ENCODE results near the gene GALNT14.
"Not testable (repeated sequence)": the region's sequence is repeated elsewhere in the genome, so short reads cannot be mapped to it uniquely, and the experiment has no call there.

Gene GALNT14

GRCh38 chr2:30933496-30933895, 204.7 kb downstream of the GALNT14 start:
- no peak for DNase-seq

- DNase-seq, result no peak
Observed at GRCh38 chr2:30932870-30933269, 205.4 kb downstream of the GALNT14 start.

GRCh38 chr2:30931841-30932407, 206.3 kb downstream of the GALNT14 start:
- DNase-seq, result no peak

- no peak for DNase-seq
Observed at GRCh38 chr2:30930716-30931115, 207.5 kb downstream of the GALNT14 start.

GRCh38 chr2:30927465-30928075, 210.7 kb downstream of the GALNT14 start:
- no peak for DNase-seq

GRCh38 chr2:30926606-30927005, 211.6 kb downstream of the GALNT14 start:
- DNase-seq, result no peak

- DNase-seq, result no peak
Observed at GRCh38 chr2:30923623-30924022, 214.6 kb downstream of the GALNT14 start.

GRCh38 chr2:30920511-30920910, 217.7 kb downstream of the GALNT14 start:
- no peak for DNase-seq

- DNase-seq, result no peak
Observed at GRCh38 chr2:30915486-30915885, 222.8 kb downstream of the GALNT14 start.

- DNase-seq, result no peak
Observed at GRCh38 chr2:30914456-30914855, 223.8 kb downstream of the GALNT14 start.

GRCh38 chr2:30912056-30912455, 226.2 kb downstream of the GALNT14 start:
- DNase-seq, result no peak

- no peak for DNase-seq
Observed at GRCh38 chr2:30911327-30911726, 226.9 kb downstream of the GALNT14 start.

GRCh38 chr2:30910686-30911085, 227.6 kb downstream of the GALNT14 start:
- no peak for DNase-seq

- DNase-seq, result not testable (repeated sequence)
Observed at GRCh38 chr2:30904437-30904836, 233.8 kb downstream of the GALNT14 start.

GRCh38 chr2:30903326-30903725, 234.9 kb downstream of the GALNT14 start:
- DNase-seq, result no peak

- DNase-seq, result no peak
Observed at GRCh38 chr2:30900381-30900780, 237.9 kb downstream of the GALNT14 start.

- DNase-seq, result no peak
Observed at GRCh38 chr2:30899516-30900054, 238.7 kb downstream of the GALNT14 start.

- DNase-seq, result no peak
Observed at GRCh38 chr2:30897539-30897938, 240.7 kb downstream of the GALNT14 start.

- no peak for DNase-seq
Observed at GRCh38 chr2:30894498-30895119, 243.6 kb downstream of the GALNT14 start.

- no peak for DNase-seq
Observed at GRCh38 chr2:30888852-30889409, 249.3 kb downstream of the GALNT14 start.

GRCh38 chr2:30886080-30886479, 252.2 kb downstream of the GALNT14 start:
- no peak for DNase-seq

GRCh38 chr2:30883822-30884221, 254.4 kb downstream of the GALNT14 start:
- no peak for DNase-seq

GRCh38 chr2:30883184-30883583, 255.1 kb downstream of the GALNT14 start:
- no peak for DNase-seq

GRCh38 chr2:30880516-30880915, 257.7 kb downstream of the GALNT14 start:
- no peak for DNase-seq
